Caco-2 (cell line): ENCODE measurements around the gene KIF13A. TPM values are rescaled to one million over a fixed set of nuclear protein-coding genes. Genes with fewer than 3 reads are reported as not detected.

Source experiments
- BruUV-seq: library from RNA; stranded (reverse); fragments of 400-500 nt; replicated peaks from 2 replicates; lab custom pipeline; 2021; lab: Mats Ljungman, UMichigan
- CTCF ChIA-PET: fragments of 300-600 bp; sonication (Branson Sonifier 250); formaldehyde crosslinking; loops from one replicate; lab custom pipeline; 2022; ENCODE audit warnings: antibody characterized with exemption; lab: Charles Lee
- POLR2A ChIA-PET: fragments of 300-600 bp; sonication (Branson Sonifier 250); formaldehyde crosslinking; loops from one replicate; lab custom pipeline; 2022; ENCODE audit warnings: antibody characterized with exemption; lab: Charles Lee
- DNase-seq, 2 experiments: peaks; one replicate each; pipeline versions ENCODE4 v3.0.0 to v3.0.0-alpha.2; 2020 to 2022
- H3K27me3 ChIP-seq: replicated peaks from 2 replicates; pipeline ENCODE4 v1.6.0; 2011; ENCODE audit warnings: low read length; ENCODE audit not compliant: control insufficient read depth, insufficient read depth
- H3K36me3 ChIP-seq: 2 replicates; pipeline ENCODE4 v1.5.1; 2011; ENCODE audit warnings: low read length; ENCODE audit not compliant: control insufficient read depth, insufficient read depth
- H3K4me1 ChIP-seq: fragments of 250-450 bp; sonication (Bioruptor Pico); 2 replicates; pipeline ENCODE4 v1.5.1; 2020; ENCODE audit warnings: mild to moderate bottlenecking
- H3K4me3 ChIP-seq: 2 replicates; pipeline ENCODE4 v1.5.1; 2011; ENCODE audit warnings: low read depth, mild to moderate bottlenecking, control low read depth, low read length
- H3K9me3 ChIP-seq: fragments of 250-450 bp; sonication (Bioruptor Pico); 2 replicates; pipeline ENCODE4 v1.5.1; 2020; ENCODE audit warnings: mild to moderate bottlenecking, moderate library complexity
- H3K27ac Mint-ChIP-seq: one replicate; pipeline ENCODE4 v1.8.0; 2022; ENCODE audit warnings: mixed read lengths; ENCODE audit not compliant: unreplicated experiment
- H3K27me3 Mint-ChIP-seq: one replicate; pipeline ENCODE4 v1.8.0; 2022; ENCODE audit warnings: mixed read lengths; ENCODE audit not compliant: insufficient read depth, unreplicated experiment
- H3K36me3 Mint-ChIP-seq: one replicate; pipeline ENCODE4 v1.8.0; 2022; ENCODE audit warnings: mild to moderate bottlenecking, mixed read lengths; ENCODE audit not compliant: insufficient read depth, unreplicated experiment
- H3K4me1 Mint-ChIP-seq: one replicate; pipeline ENCODE4 v1.8.0; 2022; ENCODE audit warnings: low read depth, mixed read lengths; ENCODE audit not compliant: unreplicated experiment
- H3K4me3 Mint-ChIP-seq: one replicate; pipeline ENCODE4 v1.8.0; 2022; ENCODE audit warnings: mild to moderate bottlenecking, moderate library complexity, mixed read lengths; ENCODE audit not compliant: unreplicated experiment
- H3K9me3 Mint-ChIP-seq: one replicate; pipeline ENCODE4 v1.8.0; 2022; ENCODE audit warnings: mixed read lengths; ENCODE audit not compliant: unreplicated experiment
- intact Hi-C: fragments of 100-400 bp; cut with micrococcal nuclease; formaldehyde crosslinking; loops from one replicate; pipeline ENCODE4 v1.10.0; 2022; ENCODE audit not compliant: unreplicated experiment
- total RNA-seq: library from RNA; stranded (reverse); gene quantifications from 2 replicates; pipeline ENCODE4 v1.2.3, GENCODE V29; 2022
- TF ChIP-seq, protein P1 (sequence below), 2 experiments: fragments of 200-600 bp in 1 of 2; IDR thresholded peaks; 1 replicate in 1 of 2; 2 replicates in 1 of 2; pipeline versions ENCODE4 v1.5.1 to v1.8.0; 2011 to 2022; ENCODE audit warnings: antibody characterized with exemption in 1 of 2, control low read depth in 1 of 2, inconsistent platforms in 1 of 2, low read depth in 1 of 2, low read length in 1 of 2, mild to moderate bottlenecking in 1 of 2, moderate library complexity in 1 of 2; ENCODE audit not compliant: insufficient read depth in 1 of 2, severe bottlenecking in 1 of 2, unreplicated experiment in 1 of 2

Gene KIF13A
- total RNA-seq, 1 experiment from 2014 or later = 13.8 TPM

DNA sequence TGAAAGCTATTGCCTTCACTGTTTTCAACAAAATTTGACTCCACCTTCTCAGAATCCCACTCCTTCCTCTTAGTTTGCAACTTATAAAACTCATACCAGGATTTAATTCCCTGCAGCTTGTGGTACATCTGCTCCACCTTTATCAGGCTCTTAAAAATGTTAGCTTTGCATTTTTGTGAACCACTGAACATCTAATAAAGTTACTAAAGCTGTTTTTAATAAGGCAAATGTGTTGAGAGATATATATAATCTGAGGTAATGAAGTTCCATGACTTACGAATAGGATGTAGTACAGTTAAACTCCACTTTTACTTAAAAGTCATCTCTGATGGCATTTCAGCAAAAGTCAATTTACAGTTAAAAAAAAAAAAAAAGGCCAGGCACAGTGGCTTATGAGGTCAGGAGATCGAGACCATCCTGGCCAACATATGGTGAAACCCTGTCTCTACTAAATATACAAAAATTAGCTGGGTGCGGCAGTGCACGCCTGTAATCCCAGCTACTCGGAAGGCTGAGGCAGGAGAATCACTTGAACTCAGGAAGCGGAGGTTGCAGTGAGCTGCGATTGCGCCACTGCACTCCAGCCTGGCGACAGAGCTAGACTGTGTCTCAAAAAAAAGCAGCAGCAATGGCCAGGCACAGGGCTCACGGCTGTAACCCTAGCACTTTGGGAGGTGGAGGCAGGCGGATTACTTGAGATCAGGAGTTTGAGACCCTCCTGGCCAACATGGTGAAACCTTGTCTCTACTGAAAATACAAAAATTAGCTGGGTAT lies 106.2 kb downstream of the KIF13A start:
- H3K4me1 ChIP-seq = peaks cover 12% of the 10 kb centered on the region
- no peaks in the 10 kb centered on the region for H3K27me3 ChIP-seq
- ChIA-PET CTCF (no interaction called here), POLR2A (no interaction called here)
- Mint-ChIP-seq H3K9me3 (no peaks in the 10 kb centered on the region), H3K36me3 (no peaks in the 10 kb centered on the region), H3K27ac (no peak overlapping the region), H3K4me1 (peaks cover 19% of the 10 kb centered on the region), H3K27me3 (no peaks in the 10 kb centered on the region), H3K4me3 (no peak overlapping the region)
- H3K36me3 ChIP-seq = no peaks in the 10 kb centered on the region
- H3K9me3 ChIP-seq = no peaks in the 10 kb centered on the region
- intact Hi-C loops = no loop called here
- no TSS peak for BruUV-seq
- no peak overlapping the region for H3K4me3 ChIP-seq
- no peak for DNase-seq
- TF ChIP-seq, protein P1, sequence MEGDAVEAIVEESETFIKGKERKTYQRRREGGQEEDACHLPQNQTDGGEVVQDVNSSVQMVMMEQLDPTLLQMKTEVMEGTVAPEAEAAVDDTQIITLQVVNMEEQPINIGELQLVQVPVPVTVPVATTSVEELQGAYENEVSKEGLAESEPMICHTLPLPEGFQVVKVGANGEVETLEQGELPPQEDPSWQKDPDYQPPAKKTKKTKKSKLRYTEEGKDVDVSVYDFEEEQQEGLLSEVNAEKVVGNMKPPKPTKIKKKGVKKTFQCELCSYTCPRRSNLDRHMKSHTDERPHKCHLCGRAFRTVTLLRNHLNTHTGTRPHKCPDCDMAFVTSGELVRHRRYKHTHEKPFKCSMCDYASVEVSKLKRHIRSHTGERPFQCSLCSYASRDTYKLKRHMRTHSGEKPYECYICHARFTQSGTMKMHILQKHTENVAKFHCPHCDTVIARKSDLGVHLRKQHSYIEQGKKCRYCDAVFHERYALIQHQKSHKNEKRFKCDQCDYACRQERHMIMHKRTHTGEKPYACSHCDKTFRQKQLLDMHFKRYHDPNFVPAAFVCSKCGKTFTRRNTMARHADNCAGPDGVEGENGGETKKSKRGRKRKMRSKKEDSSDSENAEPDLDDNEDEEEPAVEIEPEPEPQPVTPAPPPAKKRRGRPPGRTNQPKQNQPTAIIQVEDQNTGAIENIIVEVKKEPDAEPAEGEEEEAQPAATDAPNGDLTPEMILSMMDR (IDR thresholded peaks at IDR 0.05; ENCODE audit: insufficient read depth in 1 of 2, low read depth in 1 of 2, low read length in 1 of 2, severe bottlenecking in 1 of 2, unreplicated experiment in 1 of 2) = no peak

DNA sequence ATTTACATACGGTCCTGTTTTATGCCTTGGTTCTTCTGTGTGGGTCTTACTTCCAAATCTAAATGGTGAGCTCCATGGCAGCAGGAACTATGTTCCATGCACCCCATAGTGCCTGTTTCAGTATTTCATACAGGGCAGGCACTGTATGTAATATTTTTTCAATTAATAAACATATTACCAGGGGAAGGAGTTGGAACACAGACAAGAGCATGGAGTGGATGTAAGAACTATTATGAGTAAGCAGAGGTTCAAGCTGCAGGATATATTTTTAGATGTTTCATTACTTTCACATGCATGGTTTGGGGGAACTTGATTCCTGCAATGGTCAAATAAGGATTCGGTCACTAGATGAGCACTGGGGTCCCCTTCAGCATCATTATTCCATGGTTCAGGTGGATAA lies 108.3 kb downstream of the KIF13A start:
- no peaks in the 10 kb centered on the region for H3K27me3 Mint-ChIP-seq
- TF ChIP-seq, protein P1 (IDR thresholded peaks at IDR 0.05; ENCODE audit: insufficient read depth in 1 of 2, low read depth in 1 of 2, low read length in 1 of 2, severe bottlenecking in 1 of 2, unreplicated experiment in 1 of 2) = no peak
- no peak for DNase-seq
- Histone ChIP-seq H3K4me1 (peaks cover 21% of the 10 kb centered on the region), H3K36me3 (no peaks in the 10 kb centered on the region), H3K9me3 (no peaks in the 10 kb centered on the region), H3K27me3 (no peaks in the 10 kb centered on the region), H3K4me3 (no peak overlapping the region)
- H3K27ac Mint-ChIP-seq = no peak overlapping the region
- H3K36me3 Mint-ChIP-seq = no peaks in the 10 kb centered on the region
- H3K4me3 Mint-ChIP-seq = no peak overlapping the region
- POLR2A ChIA-PET = no interaction called here
- no TSS peak for BruUV-seq
- H3K4me1 Mint-ChIP-seq = peaks cover 21% of the 10 kb centered on the region
- CTCF ChIA-PET = no interaction called here
- H3K9me3 Mint-ChIP-seq = no peaks in the 10 kb centered on the region
- intact Hi-C loops = no loop called here

DNA sequence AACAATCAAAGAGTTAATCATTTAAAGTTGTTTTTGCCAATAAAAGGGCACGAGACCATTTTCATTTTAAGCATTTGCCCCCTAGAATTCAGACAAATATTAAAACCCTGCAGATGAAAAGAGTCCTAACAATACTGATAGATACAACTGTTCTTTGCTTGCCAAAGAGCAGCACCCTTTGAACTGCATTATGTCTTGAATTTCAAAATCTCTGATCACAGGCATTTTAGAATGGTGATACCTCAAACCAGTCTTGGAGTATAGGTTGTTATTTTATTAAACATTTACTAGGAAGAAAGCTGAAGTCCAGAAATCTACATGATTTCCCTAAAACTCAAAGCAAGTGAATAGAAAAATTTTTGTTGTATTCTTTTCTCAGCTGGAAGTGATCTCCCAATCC lies 108.7 kb downstream of the KIF13A start:
- Mint-ChIP-seq H3K27me3 (no peaks in the 10 kb centered on the region), H3K4me1 (peaks cover 17% of the 10 kb centered on the region), H3K36me3 (no peaks in the 10 kb centered on the region), H3K4me3 (no peak overlapping the region), H3K9me3 (no peaks in the 10 kb centered on the region), H3K27ac (no peak overlapping the region)
- Histone ChIP-seq H3K4me1 (peaks cover 21% of the 10 kb centered on the region), H3K4me3 (no peak overlapping the region), H3K9me3 (no peaks in the 10 kb centered on the region), H3K27me3 (no peaks in the 10 kb centered on the region), H3K36me3 (no peaks in the 10 kb centered on the region)
- ChIA-PET POLR2A (no interaction called here), CTCF (no interaction called here)
- intact Hi-C loops = no loop called here
- DNase-seq = no peak
- BruUV-seq = no TSS peak
- TF ChIP-seq, protein P1 (IDR thresholded peaks at IDR 0.05; ENCODE audit: insufficient read depth in 1 of 2, low read depth in 1 of 2, low read length in 1 of 2, severe bottlenecking in 1 of 2, unreplicated experiment in 1 of 2) = no peak
